HG03432 (cell line): ENCODE data around the gene DDX28.

Source experiments
- ATAC-seq: cut with Tn5 transposase; IDR thresholded peaks from one replicate; pipeline ENCODE4 v1.9.1; 2021; ENCODE audit warnings: mild to moderate bottlenecking, moderate library complexity; ENCODE audit not compliant: unreplicated experiment

DDX28 gene, protein sequence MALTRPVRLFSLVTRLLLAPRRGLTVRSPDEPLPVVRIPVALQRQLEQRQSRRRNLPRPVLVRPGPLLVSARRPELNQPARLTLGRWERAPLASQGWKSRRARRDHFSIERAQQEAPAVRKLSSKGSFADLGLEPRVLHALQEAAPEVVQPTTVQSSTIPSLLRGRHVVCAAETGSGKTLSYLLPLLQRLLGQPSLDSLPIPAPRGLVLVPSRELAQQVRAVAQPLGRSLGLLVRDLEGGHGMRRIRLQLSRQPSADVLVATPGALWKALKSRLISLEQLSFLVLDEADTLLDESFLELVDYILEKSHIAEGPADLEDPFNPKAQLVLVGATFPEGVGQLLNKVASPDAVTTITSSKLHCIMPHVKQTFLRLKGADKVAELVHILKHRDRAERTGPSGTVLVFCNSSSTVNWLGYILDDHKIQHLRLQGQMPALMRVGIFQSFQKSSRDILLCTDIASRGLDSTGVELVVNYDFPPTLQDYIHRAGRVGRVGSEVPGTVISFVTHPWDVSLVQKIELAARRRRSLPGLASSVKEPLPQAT

GRCh38 chr16:68022728-68023537 lies at the start of gene DDX28, which contains the start of gene DUS2:
TSS of gene DDX28 (minus strand) at chr16:68023232. CDS start at chr16:68023202, 30 bp downstream.
TSS of gene DUS2 (plus strand) at chr16:68023284. CDS start at chr16:68038024, 14,740 bp downstream.
- peak; percentile 84 for ATAC-seq

- no peak for ATAC-seq
These were observed 49.1 kb upstream of the DDX28 start for GRCh38 chr16:68072038-68072695.

GRCh38 chr16:68071518-68071901 lies 48.5 kb upstream of the DDX28 start:
- ATAC-seq: no peak

DNA sequence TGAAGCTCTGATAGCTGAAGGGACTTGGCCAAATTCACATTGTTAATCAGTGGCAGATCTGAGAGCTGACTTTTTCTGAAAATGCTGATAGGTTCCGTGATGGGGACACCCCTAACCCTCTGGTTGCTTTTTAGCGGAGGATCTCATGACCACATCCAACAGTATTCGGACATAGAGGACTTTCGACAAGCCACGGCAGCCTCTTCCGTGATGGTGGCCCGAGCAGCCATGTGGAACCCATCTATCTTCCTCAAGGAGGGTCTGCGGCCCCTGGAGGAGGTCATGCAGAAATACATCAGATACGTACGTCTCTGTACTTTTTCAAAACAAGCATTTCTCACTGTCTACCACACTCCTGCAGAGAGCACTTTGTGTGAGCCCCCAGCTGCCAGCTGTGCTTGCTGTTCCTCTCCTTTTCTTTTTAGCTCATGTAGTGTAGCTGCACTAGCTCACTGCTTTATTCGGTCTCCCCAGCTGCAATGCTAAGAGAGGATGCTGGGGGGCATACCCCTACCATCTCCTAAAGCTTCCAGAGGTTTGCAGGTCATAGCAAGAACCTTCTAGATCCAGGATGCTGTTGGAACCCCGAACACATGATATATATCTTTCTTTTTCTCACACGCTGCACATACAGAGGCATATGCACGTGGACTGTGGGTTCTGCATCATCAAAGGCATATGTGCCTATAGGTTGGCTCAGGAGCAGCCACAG lies 47.9 kb upstream of the DDX28 start:
- peak; percentile 36 for ATAC-seq

DNA sequence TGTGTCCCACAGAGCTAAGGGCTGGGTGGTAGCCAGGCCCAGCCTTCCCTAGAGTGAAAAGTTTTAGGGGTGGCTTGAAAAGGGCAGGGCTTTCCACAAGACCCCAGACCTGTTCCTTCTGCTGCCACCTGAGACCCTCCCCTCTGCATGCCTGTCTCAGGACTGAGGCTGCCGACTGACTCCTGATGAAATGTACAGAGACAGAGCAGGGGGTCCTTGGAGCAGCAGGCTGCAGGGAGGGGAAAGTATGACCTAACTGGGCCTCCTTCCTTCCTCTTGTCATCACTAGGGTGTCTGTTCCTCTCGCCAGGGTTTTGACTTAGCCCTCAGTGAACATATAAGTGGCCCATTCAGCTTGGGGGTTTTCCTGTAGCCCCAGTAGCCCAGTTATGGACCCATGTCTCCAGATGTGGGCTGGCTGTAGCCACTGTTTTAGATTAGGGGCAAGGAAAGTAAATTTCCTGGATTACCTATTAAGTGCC lies 47.3 kb upstream of the DDX28 start:
- no peak for ATAC-seq

DNA sequence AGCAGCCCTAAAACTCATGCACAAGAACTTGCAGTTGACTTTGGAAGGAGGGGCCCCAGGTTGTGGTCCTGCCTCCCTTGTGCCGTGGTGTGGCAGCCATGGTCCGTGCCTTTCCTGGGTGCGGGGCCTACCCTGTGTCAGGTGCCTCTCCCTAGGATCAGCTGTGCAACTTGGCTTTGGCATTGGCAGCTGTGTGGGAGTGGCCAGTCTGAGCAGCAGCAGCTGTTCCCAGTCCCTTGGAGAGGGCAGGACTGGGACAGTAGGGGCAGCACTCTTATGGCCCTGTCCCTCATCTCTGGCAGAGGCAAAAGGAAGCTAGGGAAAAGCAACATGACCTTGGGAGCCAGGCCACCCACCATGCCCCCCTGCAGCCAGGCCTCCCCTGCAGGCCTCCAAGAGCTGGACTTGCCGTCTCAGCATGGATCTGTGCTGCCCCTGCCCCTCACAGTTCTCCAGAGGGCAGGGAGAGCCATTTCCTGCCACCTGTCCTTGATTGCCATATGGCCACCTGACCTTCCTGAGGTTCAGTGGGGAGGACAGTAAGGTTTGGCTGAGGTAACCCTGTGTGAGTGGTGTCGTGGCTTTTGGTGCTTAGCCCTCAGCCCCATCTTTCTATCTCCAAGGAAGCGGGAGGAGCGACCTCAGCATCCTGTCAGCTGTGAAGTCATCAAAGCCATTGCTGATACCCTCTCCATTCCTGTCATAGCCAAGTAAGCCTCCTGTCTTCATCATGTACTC lies 46.6 kb upstream of the DDX28 start:
- no peak for ATAC-seq

DNA sequence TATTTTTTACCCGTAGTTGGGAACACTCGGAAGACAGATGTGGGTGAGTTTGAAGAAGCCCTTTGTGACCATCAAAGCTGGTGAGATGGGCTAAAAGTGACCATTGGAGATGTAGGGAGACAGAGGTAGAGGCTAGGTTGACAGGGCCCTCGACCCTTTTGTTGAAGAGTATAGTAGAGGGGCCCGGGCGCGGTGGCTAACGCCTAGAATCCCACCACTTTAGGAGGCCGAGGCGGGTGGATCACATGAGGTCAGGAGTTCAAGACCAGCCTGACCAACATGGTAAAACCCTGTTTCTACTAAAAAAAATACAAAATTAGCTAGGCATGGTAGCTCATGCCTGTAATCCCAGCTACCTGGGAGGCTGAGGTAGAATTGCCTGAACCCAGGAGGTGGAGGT lies 45.9 kb upstream of the DDX28 start:
- ATAC-seq: no peak

GRCh38 chr16:68066763-68067162 lies 43.7 kb upstream of the DDX28 start:
- ATAC-seq: no peak

GRCh38 chr16:68065716-68066305 lies 42.8 kb upstream of the DDX28 start:
- ATAC-seq: no peak

DNA sequence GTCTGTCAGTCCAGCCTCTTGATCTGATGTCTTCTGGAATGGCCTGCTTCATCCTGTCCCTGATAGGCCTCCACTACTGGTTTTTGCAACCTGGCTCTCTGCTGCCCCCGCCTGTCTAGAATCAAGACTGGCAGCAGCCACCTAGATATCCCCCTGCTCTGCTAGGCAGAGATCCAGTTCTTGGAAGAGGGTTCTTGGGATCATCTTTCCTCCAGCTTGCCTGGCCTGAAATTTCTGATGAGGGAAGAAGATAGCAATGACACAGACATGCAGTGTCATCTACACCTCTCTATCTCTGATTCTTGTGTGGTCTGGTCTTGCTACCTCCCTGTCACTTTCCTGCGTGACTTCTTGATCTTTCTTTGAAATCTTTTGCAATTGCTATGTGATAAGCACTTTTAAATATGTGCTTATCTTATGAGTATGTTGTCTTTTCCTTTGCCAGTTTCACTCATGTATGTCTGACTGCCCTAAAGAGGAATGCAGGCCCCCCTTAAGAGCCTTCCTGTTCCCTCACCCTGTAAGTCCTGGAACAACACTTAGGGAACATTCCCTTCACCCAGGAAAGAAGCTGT lies 41.8 kb upstream of the DDX28 start:
- peak; percentile 44 for ATAC-seq

GRCh38 chr16:68062910-68063393 lies 39.9 kb upstream of the DDX28 start:
- ATAC-seq: no peak

GRCh38 chr16:68061396-68061795 lies 38.4 kb upstream of the DDX28 start:
- no peak for ATAC-seq

DNA sequence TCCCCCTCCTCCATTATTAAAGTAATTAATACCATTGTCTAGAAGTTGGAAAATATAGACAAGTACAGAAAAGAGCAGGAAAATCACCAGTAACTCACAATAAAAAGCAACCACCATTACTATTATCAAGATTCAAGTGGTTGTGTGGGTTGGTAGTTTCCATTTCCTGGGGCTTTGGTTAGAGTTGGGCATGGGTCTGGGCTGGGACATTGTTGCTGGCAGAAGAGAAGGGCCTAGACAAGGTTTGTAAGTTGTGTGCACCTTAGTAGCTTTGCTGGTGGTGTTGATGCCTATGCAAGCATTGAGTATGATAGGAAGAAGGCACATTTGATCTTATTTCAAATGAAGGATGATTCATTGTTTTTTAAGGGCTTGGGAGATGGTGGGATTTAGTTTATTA lies 36.8 kb upstream of the DDX28 start:
- ATAC-seq: no peak

- ATAC-seq: no peak
These were observed 32.4 kb upstream of the DDX28 start for GRCh38 chr16:68055395-68055794.

DNA sequence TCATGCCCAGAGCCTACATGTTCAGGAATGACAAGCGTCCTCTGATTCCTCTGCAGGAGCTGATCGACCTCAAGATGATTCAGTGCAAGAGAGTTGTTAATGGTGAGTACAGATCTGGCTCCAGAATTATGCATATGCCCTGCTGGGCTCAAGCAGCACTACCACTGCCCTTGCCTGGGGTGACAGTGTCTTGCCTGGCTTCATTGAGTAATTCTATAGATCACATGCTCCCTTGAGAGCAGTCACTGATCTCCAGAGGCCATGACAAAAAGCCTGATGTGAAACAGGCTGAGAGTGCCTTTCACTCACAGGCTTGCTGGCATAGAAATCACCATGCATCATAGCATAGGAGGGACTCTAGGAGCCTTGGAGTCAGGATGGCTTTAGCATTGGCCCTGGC lies 26.4 kb upstream of the DDX28 start:
- no peak for ATAC-seq

GRCh38 chr16:68047987-68048386 lies 25.0 kb upstream of the DDX28 start:
- ATAC-seq: no peak

- ATAC-seq: no peak
These were observed 23.1 kb upstream of the DDX28 start for GRCh38 chr16:68046106-68046505.

DNA sequence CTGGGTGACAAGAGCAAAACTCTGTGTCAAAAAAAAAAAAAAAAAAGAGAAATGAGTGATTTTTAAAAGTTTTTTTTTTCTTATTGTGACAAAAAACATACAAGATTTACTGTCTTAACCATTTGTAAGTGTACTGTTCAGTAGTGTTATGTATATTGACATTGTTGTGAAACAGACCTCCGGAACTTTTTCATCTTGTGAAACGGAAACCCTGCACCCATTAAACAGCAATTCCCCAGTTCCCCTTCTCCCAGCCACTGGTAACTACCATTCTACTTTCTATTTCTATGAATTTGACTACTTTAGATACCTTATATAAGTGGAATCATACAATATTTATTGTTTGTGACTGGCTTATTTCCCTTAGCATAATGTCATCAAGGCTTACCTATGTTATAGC lies 18.8 kb upstream of the DDX28 start:
- no peak for ATAC-seq
